NK-92 treated with Interleukin-12 subunit alpha and Interleukin-12 subunit beta, amount 100 ng/mL, for 24 hours (cell line): ENCODE data around the gene GANAB.
A peak's percentile ranks its signal among the peaks of the same experiment; 100 is the strongest.
"Not testable (repeated sequence)": the region's sequence is repeated elsewhere in the genome, so short reads cannot be mapped to it uniquely, and the experiment has no call there.

Experiments
- DNase-seq: peaks from one replicate; lab custom pipeline; 2025; lab: John Stamatoyannopoulos, UW

The GANAB gene

DNA sequence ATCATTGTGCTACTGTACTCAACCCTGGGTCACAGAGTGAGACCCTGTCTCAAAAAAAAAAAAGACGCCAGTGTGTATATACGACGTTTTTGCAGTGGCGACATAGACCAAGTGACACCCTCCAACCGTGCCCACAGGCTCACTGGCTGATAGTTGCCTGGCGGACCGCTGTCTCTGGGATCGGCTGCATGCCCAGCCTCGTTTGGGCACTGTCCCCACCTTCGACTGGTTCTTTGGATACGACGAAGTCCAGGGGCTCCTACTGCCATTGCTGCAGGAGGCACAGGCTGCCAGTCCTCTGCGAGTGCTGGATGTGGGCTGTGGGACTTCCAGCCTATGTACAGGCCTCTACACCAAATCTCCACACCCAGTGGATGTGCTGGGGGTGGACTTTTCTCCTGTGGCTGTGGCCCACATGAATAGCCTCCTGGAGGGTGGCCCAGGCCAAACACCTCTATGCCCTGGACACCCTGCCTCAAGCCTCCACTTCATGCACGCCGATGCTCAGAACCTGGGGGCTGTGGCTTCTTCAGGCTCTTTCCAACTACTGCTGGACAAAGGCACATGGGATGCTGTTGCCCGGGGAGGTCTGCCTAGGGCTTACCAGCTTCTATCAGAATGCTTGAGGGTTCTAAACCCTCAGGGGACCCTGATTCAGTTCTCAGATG is 20.0 kb upstream of the GANAB start:
- DNase-seq, result no peak

DNA sequence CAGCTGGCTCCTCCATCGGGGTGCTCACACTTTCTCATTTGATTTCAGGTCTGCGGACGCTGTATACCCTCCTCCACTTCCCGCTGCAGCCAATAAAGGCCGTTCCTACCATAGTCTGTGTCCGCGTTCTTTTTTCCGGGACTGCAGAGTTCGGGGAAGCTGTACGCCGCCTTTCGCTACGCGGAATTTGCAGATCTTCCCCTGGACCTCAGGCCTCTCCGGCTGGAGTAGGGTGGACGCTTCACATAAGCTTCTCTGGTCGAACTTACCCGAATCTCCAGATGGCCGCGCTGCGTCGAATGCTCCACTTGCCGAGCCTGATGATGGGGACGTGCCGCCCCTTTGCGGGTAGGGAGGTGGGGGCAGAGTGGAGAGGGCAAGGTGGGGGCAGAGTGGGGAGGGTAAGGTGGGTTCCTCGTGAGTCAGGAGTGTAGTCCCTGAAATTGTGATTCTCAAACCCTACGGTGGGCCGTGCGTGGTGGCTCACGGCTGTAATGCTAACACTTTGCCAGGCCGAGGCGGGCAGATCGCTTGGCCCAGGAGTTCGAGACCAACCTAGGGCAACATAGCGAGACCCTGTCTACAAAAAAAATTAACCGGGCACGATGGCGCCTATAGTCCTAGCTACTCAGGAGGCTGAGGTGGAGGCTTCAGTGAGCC is 19.3 kb upstream of the GANAB start:
- DNase-seq, result peak; percentile 56

DNA sequence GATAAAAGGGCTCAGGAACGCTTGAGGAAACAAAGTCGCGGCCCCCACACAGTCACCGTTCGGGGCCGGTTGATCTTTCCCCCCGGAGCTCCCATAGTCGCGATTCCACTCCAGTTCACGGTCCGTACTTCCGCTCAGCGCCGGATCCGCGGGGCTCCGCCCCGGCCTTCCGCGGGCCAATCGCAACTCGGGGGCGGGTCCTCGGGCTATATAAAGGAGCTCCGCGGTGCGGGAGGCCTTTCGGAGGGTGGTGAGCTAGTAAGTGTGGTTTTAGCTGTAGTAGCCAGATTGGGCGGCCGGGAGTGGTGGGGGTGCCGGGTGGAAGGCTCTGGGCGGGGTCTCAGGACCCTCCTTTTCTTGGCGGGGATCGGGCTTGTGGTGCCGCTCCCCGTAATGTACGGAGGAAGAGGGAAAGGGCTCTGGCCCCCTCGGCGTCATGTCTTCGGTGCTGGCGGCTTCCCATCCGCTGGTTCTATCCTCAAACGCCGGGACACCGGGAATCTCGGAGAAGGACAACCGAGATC is 18.7 kb upstream of the GANAB start, which contains the start of the genes C11orf98 and CSKMT:
TSS of gene C11orf98 (minus strand) at position 136 of the 524 bp plus-strand sequence. CDS start at position 95, 41 bp downstream.
TSS of gene CSKMT (plus strand) at position 238 of the 524 bp plus-strand sequence. CDS start 568 bp downstream, outside the sequence.
- peak; percentile 93 for DNase-seq

DNA sequence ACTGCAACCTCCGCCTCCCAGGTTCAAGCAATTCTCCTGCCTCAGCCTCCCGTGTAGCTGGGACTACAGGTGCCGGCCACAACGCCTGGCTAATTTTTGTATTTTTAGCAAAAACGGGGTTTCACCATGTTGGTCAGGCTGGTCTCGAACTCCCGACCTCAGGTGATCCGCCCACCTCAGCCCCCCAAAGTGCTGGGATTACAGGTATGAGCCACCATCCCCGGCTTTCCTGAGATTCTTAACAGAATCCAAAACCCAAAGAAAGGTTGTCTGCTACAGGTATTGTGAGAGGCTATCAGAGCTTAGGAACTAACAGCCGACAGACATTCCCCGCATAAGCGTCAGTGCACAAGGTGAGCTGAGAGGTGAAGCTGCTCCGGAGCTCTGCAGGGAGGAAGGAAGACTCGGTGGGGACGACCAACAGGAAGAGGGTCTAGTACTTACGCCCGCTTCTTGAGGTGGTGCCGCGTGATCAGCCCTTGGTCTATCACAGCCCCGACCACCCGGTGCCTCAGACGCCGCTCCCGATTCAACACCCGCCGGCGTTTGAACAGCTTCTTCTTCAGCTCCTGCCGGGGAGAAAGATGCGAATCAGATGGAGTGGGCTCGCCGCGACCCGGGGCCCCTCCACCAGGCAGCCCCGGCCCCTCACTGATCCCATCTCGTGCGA is 18.1 kb upstream of the GANAB start:
- DNase-seq, result peak; percentile 67

DNA sequence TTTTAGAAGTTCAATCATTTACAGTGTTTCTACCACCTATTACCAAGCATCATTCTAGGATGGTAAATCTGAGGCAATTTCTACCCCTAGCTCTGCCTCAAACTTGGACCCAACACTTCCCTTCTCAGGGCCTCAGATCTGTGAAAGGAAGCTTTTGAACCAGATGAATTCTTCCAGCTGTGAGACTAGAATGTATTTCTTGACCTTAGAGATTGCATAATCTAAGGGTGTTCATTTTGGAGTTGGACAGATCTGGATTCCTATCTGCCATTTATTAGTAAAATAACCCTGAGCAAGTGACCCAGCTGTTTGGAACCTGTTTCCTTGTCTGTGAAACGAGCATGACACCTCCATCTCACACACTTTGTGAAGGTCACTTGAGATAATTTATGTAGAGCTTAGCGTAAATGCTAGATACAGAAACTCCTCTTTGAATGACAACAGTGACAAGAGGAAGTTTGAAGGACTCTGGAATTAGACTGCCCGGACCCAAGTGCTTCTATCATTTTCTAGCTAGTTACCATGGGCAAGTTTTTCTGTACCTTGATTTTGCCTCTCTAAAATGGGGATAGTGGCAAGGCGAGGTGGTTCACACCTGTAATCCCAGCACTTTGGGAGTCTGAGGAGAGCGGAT is 10.5 kb upstream of the GANAB start:
- DNase-seq, result no peak

DNA sequence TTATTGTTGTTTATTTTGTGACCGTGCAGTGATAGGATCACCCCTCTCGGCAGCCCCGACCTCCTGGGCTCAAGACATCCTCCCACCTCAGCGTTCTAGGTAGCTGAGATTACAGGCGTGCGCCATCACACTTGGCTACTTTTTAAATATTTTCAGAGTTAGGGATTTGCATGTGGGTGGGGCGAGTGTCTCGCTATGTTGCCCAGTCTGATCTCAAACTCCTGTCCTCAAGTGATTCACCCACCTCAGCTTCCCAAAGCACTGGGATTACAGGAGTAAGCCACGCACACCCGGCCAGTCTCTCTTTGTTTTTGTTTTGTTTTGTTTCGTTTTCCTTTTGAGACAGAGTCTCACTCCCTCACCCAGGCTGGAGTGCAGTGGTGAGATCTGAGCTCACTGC is 7.9 kb upstream of the GANAB start:
- no peak for DNase-seq

DNA sequence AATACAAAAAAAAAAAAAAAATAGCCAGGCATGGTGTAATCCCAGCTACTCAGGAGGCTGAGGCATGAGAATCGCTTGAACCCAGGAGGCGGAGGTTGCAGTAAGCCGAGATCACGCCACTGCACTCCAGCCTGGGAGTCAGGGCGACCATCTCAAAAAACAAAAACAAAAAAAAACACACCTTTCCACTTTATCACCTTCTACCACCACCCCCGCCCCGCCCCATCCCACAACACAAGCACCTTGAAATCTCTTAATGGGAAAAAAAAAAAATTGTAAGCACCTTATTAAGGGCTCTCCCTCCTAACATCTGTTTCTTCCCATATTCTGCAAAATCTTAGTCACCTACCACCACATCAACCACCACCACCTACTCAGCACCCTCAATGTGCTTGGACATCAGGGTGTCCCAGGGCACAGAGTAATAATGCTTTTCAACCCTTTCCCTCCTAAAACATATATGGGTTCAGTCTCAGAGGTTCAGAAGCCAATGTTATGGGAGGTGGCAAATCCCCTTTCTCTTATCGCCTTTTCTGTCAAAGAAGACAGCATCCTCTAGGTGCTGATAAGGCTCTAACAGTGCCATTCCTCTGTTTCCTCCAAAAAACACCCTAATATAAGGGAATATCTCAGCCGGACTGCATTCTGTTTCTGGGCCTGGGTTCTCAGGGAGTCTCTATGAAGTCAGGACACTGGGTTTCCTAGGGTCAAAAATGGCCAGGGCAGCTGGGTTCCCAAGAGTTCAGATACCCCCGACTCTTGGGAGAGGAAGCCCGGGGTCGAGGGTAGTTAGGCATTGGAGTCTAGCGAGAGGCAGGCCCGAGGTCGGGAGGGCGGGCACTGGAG is 6.0 kb upstream of the GANAB start:
- peak; percentile 57 for DNase-seq

DNA sequence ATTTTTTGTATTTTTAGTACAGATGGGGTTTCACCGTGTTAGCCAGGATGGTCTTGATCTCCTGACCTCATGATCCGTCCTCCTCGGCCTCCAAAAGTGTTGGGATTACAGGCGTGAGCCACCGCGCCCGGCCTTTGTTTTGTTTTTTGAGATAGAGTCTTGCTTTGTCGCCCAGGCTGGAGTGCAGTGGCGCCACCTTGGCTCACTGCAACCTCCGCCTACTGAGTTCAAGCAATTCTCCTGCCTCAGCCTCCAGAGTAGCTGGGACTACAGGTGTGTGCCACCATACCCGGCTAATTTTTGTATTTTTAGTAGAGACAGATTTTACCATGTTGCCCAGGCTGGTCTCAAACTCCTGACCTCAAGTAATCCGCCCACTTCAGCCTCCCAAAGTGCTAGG is 3.9 kb upstream of the GANAB start:
- not testable (repeated sequence) for DNase-seq

DNA sequence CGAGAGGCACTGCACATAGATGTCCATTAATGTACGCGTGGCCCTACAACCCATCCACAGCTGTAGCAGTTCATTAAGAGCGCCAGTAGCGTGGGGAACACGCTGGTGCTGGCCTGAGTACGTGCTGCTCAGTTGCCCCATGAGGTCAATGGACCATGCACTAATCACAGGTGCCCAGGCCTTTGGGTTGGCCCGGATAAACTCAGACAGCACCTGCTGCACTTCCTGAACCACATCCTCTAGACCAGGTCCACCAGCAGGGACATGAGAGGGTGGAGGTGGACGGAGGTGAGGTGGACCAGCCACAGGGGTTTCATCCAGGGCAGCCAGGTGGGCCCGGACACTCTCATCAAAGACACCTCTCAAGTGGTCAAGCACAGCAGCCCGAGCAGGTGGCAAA is 3.1 kb upstream of the GANAB start:
- DNase-seq, result no peak

DNA sequence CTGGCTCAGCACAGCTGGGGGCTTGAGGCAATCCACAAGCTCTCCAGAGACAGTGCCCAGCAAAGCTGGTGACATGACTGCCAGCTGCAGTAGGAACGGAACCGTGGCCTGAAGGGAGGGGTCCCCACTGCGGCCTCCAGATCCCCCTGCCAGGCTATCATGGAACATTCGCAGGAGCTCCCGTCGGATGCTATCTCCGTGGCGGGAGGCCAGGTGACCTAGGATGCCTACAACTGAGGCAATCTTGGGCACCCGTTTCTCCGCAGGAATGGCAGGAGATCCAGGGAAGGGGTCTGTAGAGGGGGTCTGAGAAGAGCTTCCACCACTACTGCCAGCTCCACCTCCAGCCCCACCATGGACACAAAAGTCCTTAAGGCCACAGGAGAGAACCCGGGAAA is 2.6 kb upstream of the GANAB start:
- DNase-seq, result no peak

DNA sequence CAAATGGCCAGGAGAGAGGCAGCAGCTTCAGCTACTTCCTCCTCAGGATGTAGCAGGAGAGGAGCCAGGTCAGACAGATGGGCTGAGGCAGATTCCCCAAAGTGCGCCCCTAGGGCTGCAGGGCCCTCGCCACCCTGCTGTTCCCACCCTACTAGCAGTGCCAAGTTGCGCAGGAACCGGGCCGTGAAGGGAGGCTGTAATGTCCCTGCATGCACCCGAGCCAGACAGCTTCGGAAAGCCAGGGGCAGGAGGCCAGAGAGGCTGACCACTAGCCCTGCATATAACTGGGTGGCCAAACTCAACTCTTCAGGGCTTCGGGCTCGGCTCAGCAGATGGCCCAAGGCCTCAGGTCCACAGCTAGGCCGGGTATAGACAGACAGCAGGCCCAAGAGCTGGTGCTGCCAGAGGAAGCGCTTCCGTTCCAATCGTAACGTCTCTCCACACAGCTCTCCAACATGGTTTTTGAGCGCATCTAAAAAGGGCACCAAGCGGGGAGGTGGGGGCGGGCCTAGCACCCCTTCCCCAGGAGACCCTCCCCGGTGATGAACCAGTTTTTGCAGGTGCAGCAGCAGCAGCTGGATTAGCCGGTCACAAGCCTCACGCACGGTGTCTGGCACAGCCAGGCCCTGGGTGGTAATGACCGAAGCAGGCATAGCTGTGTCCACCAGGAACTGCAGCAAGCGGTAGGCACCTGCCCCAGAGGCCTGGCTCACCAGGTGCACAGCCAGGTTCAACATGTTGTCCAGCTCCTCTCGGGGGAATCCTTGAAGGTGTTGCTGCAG is 2.0 kb upstream of the GANAB start:
- no peak for DNase-seq

DNA sequence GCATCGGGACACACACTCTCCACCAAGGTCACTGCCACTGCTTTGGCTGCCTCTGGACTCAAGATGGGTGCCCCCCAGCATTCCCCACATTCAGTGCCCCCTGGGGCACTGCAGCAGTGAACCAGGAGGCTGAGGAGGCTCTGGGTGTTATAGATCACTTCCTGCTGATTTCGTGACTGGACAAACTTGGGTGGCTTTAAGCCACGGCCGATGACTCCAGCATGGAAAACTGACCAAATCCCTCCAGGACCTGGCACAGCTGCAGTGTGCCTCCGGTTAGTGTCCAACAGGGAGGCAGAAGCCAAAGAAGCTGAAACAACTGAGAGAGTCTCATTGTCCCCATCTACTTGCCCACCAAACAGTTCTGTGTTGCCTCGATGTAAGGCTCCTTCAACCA is 1.2 kb upstream of the GANAB start:
- DNase-seq, result no peak

DNA sequence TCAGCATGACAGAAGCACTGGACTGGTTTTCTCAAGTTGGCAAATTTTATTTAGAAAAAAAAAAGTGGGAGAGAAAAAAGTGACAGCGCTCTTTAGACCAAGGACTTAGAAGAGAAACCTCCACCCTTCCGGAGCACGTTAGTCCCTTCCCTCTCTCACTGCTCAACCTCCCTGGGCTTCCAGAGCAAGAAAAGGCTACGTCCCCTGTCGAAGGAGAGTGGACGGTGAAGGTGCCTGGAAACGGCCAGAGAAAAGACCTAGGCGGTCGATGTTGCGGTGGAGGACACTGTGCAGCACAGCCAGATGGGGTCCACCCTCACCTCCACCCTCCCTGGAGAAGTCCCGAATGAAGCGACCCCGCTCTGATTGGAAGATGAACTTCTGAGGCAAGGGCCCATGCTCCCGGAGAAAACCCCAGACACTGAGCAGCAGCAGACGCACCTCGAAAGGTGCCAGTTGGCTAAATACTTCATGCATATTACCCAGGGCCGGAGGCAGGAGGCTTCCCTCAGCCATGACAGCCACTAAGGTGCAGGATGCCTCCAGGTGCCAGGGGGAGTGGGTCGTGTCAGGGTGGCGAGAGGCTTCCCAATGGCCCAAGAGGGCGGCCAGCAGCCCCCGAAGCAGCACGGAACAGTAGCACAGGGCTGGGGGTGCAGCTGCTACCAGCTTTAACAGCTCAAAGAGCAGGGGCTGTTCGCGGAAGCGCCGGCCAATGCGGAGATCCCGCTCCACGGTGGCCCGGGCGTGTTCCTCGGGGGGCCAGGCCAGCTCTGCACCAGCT is 604 bp upstream of the GANAB start:
- DNase-seq, result no peak

DNA sequence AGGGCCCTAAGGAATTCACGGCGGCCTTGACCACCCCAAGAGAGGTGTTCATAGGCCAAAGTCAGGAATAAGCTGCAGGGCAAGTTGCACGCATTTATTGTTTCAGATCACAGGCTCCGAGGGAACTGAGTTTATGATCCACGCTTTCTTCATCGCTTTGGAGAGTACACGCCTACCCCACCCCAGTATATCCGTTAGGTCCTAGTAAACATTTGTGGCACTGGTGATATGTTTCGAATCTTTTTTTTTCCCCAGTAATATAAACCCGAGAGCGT is 805 bp downstream of the GANAB start:
- no peak for DNase-seq

DNA sequence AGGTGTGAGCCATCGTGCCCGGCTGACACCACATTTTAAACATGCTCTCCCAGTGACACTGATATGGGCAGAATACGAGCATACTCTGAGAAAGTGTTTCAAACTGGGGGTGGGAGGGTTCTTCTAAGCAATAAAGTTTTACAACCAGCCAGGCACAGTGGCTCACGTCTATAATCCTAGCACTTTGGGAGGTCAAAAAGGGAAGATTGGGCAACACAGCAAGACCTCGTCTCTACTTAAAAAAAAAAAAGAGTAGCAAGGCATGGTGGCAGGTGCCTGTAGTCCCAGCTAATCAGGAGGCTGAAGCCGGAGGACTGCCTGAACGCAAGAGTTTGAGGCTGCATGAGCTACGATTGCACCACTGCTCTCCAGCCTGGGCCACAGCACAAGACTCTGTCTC is 2.2 kb downstream of the GANAB start:
- DNase-seq, result no peak

DNA sequence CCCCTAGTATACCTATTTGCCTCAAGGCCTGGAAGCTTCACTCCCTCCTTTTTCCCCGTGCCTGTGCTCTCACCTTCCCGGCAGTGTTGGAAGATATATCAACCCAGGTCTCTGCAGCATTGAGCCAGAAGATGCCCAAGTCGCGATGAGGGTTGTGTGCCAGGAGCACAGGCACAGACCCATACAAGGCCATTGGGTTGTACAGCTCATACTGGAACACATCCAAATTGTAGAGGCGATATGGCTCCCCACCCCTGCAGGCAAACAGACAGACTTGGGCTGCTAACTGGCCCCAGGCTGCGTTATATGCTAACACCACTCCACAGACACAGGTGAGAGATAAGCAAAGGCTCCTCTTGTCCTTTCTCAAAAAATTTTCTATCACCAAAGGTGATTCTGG is 13.9 kb downstream of the GANAB start:
- DNase-seq, result no peak

DNA sequence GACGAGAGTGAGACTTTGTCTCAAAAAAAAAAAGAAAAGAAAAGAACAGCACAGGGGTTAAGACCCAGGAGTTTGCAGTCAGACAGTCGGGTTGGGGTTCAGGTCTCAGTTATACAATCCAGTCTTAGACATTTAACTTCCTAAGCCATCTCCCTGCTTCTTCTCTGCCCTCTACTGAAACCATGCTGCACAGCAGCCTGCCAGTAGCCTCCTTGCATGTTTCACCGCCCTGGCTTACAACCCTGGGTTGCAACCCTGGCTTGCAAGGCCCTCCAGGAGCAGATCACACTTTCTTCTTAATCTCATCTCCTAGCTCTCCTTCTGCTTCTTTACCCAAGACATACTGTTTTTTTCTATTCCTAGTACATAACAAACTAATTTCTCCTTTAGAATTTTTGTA is 18.7 kb downstream of the GANAB start:
- no peak for DNase-seq

DNA sequence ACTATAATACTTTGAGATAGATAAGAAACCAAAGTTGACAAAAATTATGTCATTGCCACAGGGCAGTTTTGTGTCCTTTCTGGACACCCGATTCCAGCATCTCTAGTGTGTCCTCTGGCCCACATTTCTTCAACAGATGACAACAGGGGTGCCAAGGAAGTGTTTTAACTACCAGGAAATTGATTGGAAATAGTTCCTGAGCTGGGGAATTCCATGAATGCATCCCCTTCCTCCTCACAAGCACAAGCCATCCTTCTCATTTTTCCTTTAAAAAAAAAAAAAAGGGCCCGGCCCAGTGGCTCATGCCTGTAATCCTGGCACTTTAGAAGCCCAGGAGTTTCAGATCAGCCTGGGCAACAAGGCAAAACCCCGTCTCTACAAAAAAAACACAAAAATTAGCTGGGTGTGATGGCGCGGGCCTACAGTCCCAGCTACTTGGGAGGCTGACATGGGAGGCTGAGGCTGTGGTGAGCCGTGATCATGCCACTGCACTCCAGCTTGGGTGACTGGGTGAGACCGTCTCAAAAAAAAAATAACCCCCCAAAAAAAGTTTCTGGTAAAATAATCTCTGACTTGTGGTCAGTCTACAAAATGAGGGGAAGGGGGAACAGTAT is 23.8 kb downstream of the GANAB start:
- no peak for DNase-seq

DNA sequence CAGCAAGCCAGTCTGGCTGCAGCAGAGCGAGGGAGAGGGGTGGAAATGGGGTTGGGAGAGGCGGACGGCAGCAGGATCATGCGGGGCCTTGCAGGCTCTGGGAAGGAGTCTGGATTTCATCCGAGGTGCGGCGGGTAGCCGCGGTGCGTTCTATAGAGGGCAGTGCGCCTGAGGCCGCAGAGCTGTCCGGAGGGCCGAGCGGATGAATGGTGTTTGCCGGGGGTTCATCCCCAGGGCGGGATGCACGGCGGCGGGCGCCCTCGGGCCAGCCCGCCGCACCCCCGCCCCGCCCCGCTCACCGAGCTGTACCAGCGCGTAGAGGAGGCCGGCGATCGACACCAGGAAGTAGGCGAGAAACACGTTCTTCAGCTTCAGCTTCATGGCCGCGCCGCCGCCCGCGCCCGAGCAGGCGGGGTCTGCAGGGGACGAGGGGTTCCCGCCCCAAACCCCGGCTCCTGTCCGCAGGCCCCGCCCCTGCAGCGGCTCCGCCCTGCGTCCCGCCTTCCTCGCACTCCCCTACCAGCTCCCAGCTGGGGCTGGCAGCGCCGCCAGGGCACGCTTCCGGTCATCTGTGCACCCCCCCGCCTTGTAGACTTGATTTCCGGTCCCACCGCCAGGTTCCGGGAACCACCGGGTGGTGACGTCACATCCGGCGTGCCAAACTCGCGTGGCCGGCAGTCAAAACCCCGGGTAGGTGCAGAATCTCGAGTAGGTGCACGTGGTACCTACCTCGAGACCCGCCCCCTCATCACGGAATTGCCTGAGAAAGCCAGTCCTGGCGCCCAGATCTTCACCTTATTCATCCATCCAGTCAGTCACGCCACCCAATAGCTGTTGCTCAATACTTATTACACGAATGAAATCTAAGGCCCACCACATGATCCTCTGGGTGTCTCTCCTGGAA is 24.6 kb downstream of the GANAB start, which contains the start of gene B3GAT3:
TSS of gene B3GAT3 (minus strand) at position 420 of the 904 bp plus-strand sequence. CDS start at position 381, 39 bp downstream.
- peak; percentile 99 for DNase-seq
